ENCODE measurements around the gene CTNNAL1. TPM values are rescaled to one million over a fixed set of nuclear protein-coding genes. Genes with fewer than 3 reads are reported as not detected.

Gene CTNNAL1
- polyA plus RNA-seq, 1 of the 3 experiments (the other 2 are of a cell fraction), result 32.8 TPM

GRCh38 chr9:108972626-108973209, 40.6 kb downstream of the CTNNAL1 start:
- Histone ChIP-seq H3K4me2 (no peak overlapping the region), H2AFZ (ENCODE audit: low read depth) (no peak overlapping the region), H3K9me2 (no peaks in the 10 kb centered on the region), H3K9me3 (no peaks in the 10 kb centered on the region), H4K20me1 (ENCODE audit: insufficient read depth) (no peaks in the 10 kb centered on the region), H3F3A (replicated peaks; ENCODE audit: insufficient read depth) (peaks cover 6% of the 10 kb centered on the region), H3K27me3 (ENCODE audit: insufficient read depth) (no peaks in the 10 kb centered on the region), H3K9ac (no peak overlapping the region), H3K4me3 (ENCODE audit: low read depth in 2 of 2, low read length in 1 of 2) (no peak overlapping the region), H3K79me2 (ENCODE audit: insufficient read depth) (0 out of 2 replicates have a peak, but pooled peaks cover 5% of the 10 kb centered on the region), H3K4me1 (ENCODE audit: control insufficient read depth in 1 of 2, insufficient read depth in 2 of 2, low read depth in 1 of 2, low read length in 1 of 2) (no peaks in the 10 kb centered on the region; a peak in 2 of 4 replicates), H3K36me3 (replicated peaks in 1 of 2; ENCODE audit: control insufficient read depth in 1 of 2, insufficient read depth in 2 of 2, low read length in 1 of 2) (peaks cover 9 to 59% of the 10 kb centered on the region in 2 experiments), H3K27ac (ENCODE audit: low read depth in 2 of 2, low read length in 1 of 2) (no peak overlapping the region)
- POLR2A ChIA-PET, result no interaction called here
- CTCF ChIA-PET, result interaction anchor here (1.5 kb wide), 1 partner anchor 18 kb away, joined by 6 read pairs; no protein-coding TSS in a partner anchor
- WGBS (ENCODE audit: low lambda C conversion rate), result 98% methylated on average over 2 of the region's 2 CpGs
- no peak for TF ChIP-seq CTCF (IDR thresholded peaks at IDR 0.05)
- TF ChIP-seq CHD2 (IDR thresholded peaks at IDR 0.05; ENCODE audit: low read length, partially characterized antibody), result no peak
- TF ChIP-seq USF1 (IDR thresholded peaks at IDR 0.05; ENCODE audit: borderline replicate concordance, low read depth), result no peak
- no peak for TF ChIP-seq GATA2 (CRISPR knock-in tag; IDR thresholded peaks at IDR 0.05)
- TF ChIP-seq JUND (IDR thresholded peaks at IDR 0.05), result no peak
- no peak for TF ChIP-seq IRF3 (IDR thresholded peaks at IDR 0.05; ENCODE audit: low read depth, low read length)
- no peak for TF ChIP-seq GABPA (IDR thresholded peaks at IDR 0.05; ENCODE audit: low read depth)
- no peak for TF ChIP-seq ELF1 (IDR thresholded peaks at IDR 0.05)
- no peak for TF ChIP-seq SMC3 (IDR thresholded peaks at IDR 0.05; ENCODE audit: low read depth, low read length)
- no peak for TF ChIP-seq PBX3 (IDR thresholded peaks at IDR 0.05)
- TF ChIP-seq NRF1 (IDR thresholded peaks at IDR 0.05; ENCODE audit: low read depth, low read length), result no peak
- TF ChIP-seq RXRA (IDR thresholded peaks at IDR 0.05; ENCODE audit: borderline replicate concordance, low read depth), result no peak
- no peak for TF ChIP-seq POLR2AphosphoS5 (IDR thresholded peaks at IDR 0.05; ENCODE audit: low read depth, low read length)
- no peak for TF ChIP-seq RCOR1 (IDR thresholded peaks at IDR 0.05; ENCODE audit: low read length)
- no peak for TF ChIP-seq FOXJ3 (CRISPR knock-in tag; IDR thresholded peaks at IDR 0.05)
- no peak for TF ChIP-seq ZBTB33 (IDR thresholded peaks at IDR 0.05; ENCODE audit: borderline replicate concordance, low read depth)
- TF ChIP-seq MAX (IDR thresholded peaks at IDR 0.05; ENCODE audit: low read depth), result no peak
- no peak for TF ChIP-seq TCF12 (IDR thresholded peaks at IDR 0.05)
- no peak for TF ChIP-seq FOXM1 (IDR thresholded peaks at IDR 0.05; ENCODE audit: low read depth)
- DNase-seq, result no peak

Data from SK-N-SH (cell line).